HG03097 (cell line): ENCODE data around the gene CASP12.

Experiments used
- ATAC-seq: cut with Tn5 transposase; IDR thresholded peaks from one replicate; pipeline ENCODE4 v1.9.1; 2021; ENCODE audit not compliant: unreplicated experiment, low FRiP score

Gene CASP12

DNA sequence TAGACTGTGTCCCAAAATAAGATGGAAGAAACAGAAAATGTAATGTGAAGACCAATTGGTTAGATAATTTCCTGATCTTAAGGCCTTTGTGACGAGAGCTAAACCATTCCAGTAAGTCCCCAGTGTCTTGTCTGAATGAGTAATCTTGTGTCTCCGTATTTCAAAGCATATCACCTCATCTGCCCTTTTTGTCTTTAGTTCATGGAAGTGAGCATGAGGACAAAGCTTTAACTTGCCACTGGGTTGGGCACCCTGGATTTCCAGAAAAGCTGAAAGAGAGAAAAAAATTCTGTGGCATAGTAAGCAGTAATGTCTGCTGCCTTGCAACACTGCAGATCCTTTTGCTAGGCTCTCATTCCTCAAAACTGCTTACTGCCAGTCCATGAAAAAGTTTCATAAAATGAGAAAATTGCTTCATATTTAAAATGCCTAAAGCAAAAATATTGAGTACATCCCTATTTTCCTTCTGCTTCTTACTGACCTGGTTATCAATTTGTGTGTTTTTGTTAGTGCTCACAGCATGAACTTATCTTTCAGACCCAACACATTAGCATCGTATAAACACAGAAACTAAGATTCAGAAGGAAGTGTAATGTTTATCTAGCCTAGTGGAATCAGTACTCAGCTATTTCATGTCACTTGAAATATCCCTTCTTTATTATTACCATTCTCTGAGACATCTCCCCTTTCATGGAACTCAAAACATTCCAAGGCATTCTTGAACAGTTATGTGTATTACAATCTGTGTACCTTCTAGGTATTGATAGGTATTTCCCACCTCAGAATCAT, 5.3 kb downstream of the CASP12 start:
- no peak for ATAC-seq

DNA sequence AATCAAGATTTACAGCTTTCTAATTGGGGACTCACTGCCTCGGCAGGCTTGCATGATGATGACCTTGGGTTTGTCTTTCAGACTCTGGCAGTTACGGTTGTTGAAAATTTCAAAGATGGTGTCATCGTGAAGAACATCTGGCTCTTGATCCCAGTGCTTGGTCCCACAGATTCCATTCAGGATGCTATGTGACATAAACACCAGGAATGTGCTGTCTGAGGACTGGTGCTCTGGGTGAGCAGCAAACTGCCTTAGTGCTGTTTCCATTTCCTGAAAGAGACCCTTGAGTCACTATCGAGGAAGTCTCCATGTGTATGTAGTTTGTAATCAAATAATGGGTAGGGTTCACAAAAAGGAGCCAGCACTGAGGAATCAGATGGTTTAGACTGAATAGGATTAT, 7.1 kb downstream of the CASP12 start:
- ATAC-seq = no peak

DNA sequence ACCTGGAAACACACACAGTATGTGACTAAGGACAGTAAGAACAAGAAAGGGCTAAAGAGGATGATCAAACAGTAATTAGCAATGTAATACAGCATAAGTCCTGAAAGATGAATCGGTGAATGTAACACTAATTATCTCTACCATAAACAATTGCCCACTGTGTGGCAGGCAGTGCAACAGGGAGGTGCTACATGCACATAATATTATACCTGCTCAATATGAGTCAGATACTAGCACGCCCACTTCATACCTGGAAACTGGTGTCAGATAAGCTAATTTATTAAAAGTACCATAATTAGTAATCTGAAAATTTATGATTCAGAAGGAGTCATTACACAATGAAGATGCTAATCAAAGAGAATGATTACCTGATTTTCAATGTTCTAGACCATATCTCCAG, 14.9 kb downstream of the CASP12 start:
- no peak for ATAC-seq

DNA sequence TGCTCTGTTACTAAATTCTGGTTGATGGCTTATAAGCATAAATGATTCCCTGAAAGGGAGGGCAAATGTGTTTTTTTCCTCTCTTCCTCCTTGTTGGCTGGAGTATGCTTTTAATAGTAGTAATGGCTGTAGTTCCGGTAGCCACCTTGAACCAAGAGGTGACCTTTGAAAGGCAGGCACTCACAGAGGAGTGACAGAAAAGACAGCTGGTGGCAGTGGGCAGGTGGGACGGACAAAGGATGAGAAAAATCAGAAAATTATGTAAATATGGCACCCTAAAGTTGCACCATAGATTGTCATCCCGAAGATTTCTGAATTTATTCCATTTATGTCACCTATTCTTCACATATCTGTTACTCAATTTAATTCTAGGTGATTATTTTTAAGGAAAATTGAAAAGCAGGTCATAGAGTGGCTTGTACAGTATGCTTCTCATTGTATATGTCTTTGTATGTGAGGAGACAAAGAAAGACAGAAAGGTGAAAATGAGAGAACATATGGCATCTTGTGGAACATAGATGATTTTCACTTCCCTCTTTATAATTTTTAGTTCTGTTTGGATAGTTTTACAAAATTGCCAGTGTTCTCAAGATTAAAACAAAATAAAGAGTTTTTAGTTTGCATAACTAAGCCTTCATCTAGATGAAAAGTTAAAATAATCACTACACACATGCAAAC, 17.0 kb downstream of the CASP12 start:
- ATAC-seq = peak; percentile 47

DNA sequence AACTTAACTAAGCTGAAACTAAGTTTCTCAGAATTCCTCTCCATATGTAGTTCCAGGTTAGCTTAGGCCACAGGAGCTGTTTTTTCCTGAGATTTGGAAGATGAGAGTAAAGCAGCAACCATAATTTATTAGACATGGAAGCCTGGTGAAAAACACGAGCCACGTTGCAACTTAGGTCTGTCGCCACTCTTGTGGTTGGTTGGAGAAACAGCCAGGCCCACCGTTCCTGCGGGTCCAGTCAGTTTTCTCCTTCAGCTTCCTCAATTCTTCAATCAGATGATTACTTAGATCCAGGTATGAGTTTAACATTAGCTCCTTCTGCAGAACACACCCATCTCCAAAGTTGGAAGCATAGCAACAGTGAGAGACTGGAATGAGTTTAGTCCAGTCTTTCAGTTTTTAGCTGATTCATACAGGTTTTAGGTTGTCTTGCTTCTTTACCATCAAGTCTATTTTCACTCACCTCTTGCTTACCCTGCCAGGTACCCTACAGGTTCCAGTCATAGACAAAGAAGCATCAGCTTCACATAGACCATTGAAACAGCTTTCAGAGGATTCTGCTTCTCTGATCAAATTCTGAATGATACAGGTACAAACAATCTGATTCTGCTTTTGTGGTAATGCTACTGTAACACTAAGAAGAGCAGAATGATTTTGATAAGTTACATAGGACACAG, 18.6 kb downstream of the CASP12 start:
- no peak for ATAC-seq

DNA sequence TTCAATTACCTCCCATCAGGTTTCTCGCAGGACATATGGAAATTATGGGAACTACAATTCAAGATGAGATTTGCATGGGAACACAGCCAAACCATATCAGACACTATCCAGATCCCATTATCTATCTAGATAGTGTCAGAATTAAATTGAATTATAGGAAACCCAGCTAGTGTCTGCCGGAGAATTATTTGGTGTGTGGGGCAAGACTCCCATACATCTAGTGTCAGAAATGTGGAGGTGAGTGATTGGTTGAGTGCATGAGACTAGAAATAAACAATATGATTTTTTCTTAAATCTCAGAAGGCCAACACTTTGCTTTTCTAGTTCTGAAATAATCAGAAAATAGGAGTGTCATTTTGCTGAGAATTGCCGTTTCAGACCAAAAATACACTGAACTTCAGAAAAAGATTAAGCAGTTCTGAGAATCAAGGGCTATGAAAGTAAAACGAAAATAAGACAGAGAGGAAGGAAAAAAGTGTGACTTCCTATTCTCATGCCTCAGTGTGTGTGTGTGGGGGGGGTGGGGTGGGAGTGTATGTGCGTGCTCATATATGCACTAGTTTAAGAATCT, 21.3 kb downstream of the CASP12 start:
- no peak for ATAC-seq

DNA sequence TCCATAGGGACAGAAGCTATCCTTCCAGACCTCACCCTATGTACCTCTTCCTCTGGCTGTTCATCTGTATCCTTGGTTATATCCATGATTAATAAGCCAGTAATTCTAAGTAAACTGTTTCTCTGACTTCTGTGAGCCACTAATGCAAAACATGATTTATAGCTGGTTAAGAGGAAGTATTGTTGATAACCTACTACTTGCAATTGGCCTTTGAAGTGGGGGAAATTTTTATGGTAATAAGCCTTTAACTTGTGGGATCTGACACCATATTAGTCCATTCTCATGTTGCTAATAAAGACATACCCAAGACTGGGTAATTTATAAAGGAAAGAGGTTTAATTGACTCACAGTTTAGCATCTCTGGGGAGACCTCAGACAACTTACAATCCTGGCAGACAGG, 21.9 kb downstream of the CASP12 start:
- no peak for ATAC-seq

DNA sequence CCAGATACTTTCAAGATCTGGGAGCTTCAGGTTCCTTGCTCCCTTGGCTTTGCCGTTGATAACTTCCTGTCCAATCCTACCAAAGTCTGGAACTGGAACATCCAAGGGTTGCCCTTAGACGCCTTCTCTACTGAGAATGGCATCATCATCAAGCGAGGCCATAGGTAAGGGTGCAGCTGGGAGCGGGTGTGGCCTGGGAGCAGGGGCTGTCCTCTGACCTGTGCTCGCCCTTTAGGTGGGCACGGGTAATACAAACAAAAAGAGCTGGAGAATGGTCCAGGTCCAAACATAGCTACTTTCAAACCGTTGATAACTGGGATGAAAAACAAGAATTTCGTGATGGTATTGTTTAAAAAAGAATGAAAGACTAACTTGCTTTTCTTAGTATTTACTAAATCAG, 25.0 kb downstream of the CASP12 start:
- ATAC-seq = no peak

DNA sequence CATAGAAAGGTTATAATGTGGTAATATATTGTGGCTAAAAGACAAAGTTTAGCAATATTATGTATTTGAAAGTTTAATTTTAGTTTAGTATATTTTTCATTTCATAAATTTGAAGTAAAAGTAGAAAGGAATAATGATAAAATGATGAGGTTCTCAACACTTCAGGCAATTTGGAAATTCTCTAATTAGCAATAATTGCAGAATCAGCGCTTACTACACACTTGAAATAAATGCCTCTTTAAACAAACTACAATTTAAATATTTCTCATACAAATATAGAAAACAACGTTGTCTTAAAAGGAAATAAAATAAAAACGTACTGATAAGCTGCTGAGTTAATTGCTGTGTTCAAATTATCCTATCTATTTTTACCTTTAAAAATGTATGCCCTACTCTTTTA, 25.9 kb downstream of the CASP12 start:
- ATAC-seq = no peak

DNA sequence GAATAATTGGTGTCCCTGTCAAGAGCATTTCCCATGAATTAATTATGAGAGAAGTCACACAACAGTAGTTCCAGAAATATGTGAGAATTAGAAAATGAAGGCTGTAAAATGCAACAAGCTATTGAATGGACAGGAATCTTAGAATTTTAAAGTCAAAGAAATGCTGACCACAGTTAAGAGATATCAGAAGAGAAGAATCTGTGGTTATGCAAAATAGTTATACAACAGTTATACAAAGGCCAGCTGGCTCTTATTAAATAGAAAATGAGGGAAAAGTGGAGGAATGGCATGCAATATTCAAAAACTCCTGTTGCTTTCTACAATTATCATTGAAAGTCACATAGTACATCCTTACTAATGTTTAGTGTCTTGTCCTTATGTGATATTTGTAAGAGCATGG, 27.4 kb downstream of the CASP12 start:
- ATAC-seq = no peak

DNA sequence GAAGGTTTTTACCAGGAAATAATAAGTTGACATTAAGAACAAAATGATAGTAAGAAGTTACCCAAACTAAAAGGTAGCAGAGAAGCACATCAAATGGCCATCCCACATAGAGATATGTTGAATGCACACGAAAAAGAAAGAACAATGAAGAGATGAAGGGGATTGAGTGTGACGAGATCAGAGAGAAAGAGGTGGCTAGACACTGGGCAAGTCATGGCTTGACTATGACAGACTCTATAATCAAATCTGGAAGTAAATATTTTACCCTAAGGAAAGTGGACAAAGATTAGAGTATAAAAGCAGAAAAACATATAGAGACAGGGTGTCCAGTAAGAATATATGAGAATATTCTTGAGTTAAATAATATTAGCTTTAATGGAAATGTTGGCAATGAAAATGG, 31.4 kb downstream of the CASP12 start:
- ATAC-seq = no peak

DNA sequence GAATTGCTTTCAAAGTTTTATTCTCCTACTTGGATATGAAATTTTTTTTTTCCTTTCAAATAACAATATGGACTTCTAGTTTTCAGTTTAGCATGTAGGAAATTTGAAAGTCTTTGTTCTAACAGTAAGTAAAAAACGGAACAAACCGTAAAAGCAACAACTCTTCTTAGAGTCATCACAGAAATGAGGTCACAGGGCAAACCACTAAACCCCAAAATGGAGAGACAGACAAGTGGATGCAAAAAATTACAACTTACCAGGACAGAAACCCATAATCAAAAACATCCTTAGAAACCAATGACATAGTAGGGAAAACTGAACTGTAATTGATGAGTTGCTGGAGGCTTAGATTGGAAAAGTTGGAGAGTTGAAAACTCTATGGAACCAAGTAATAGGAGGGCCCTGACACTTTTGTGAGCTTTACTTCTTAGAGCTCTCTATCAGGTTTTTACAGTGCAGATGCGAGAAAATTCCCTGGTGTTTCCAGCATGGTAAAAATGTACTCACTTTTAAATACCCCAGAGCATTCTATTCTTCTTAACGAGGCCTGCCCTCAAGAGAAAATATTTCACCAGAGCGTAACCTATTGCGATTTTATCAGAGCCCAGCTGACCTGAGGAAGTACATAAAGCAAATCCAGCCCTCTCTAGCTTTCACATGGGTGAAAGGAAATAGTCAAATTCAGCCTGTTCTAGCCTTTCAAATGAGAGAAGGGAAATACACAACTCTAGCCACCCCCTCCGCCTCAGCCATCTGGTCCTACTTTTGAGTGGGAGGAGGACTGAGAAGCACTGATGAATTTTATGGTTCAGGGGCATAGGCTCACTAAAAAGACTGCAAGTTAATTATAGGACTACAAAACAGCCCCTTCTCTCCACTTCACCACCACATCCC, 39.1 kb downstream of the CASP12 start:
- ATAC-seq = no peak

DNA sequence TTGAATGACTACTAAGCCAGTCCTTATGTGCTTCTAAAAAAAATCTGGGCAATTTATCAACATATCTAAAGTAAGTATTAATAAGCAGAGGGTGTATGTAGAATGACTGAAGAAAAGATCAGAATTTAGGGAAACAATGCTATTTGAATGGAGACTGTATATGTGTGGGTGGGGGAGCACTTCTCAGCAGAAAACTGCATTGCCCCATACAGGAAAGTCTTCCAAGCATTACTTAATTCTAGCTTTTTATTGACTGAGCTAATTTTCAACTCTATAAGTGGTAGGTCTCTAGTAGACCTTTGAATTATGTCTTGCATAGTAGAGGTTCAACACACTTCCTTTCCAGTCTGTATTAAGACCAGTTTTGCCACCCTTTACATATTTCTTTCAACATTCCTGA, 41.7 kb downstream of the CASP12 start:
- no peak for ATAC-seq

DNA sequence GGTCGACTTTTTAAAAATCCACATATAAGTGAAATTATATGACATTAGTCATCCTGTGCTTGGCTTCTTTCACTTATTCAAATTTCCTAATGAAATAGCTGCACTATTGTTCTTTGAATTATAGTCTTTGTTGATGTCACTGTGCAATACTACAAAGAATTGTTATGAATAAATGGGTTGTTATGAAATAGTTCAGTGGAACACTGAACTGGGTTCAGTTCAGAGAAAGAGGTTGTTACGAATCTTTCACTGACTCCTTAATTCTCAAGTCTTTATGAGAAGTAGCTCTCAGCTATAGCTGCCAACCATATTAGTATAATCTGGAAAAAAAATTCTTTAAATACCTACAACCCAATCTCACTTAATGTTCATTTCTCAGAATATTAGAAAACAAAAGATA, 42.3 kb downstream of the CASP12 start:
- ATAC-seq = no peak

DNA sequence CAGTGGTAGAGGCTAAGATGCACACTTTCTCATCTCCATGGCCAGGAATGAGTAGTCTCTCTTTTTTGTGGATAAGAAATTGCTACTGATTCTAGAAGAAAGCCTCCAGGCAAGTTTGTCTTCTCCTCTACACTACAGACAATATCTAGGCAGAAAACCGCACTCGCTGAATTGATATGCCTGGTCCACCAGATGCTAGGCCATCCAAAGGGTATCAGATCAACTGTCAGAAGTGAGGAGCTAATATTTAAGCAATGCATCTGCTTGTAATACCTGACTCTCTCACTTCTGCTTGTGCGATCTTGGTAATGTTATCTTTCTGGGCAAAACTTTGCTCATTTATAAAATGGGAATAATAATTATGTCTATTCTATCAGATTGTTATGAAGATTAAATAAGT, 45.0 kb downstream of the CASP12 start:
- no peak for ATAC-seq

DNA sequence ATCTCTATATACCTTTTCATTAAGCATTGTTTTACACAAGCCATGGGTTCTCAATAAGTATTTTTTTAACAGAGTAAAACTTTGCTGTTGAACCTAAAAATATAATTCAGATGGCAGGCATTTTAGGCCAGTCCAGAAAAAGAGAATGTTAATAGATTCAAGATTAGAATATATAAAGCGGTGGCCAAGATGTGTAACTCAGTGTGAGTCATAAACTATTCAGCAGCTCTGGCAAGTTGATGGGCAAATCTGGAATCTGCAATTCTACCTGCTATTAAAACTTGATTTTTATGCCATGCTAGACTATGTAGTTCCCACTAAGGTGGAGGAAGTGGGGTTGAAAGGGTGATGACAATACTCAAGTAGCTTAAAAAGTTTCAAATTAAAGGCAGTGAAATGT, 45.4 kb downstream of the CASP12 start:
- ATAC-seq = no peak

DNA sequence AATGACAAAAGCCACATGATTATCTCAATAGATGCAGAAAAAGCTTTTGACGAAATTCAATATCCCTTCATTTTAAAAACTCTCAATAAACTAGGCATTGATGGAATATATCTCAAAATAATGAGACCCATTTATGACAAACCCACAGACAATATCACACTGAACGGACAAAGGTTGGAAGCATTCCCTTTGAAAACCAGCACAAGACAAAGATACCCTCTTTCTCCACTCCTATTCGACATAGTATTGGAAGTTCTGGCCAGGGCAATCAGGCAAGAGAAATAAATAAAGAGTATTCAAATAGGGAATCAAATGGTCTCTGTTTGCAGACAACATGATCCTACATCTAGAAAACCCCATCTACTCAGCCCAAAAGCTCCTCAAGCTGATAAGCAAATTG, 52.0 kb downstream of the CASP12 start:
- no peak for ATAC-seq

DNA sequence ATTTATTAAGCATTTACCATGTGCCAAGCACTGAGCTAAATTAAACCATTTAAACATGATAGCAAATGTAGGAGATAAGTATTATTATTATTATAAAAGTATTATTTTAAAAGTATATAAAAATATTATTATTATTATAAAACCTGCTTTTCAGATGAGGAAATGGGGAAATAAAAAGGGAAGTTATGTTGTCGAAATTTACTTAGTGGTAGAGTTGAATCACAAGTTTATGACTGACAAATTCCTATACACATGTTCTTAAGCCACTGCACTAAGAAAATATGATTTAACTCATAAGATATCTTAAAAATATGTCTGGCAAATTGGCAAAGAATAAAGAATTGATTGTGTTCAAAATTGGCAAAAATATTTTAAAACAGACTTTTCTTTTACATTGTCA, 53.8 kb downstream of the CASP12 start:
- no peak for ATAC-seq

DNA sequence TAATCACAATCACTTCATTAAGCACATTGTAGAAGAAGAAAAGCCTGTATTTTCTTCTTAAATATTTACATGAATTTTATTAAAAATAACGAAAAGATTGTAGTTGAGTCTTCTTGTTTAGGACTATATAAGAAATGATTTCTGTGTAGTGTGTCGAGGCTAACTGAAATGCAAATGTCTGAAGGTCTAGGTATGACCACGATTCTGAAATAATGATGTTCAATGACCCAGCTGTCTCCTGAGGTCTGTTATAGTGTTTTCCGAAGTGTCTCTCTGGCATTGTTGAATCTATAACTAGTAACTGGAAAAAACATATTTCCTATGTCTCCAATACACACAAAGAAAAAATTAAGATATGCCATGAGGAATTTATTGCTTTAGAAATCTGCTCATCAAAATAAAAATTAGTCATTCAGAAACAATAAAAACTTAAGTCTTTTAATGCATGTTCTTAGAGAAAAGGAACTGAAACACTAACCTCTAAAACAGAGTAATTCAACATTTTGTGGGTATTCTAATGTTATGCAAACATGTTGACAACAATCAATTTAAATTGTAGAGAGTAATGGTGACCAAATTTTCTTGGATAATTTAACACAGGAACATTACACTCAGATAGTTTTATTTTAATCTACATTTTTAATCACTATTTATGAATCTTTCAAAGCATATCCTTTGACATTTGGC, 55.0 kb downstream of the CASP12 start:
- no peak for ATAC-seq

DNA sequence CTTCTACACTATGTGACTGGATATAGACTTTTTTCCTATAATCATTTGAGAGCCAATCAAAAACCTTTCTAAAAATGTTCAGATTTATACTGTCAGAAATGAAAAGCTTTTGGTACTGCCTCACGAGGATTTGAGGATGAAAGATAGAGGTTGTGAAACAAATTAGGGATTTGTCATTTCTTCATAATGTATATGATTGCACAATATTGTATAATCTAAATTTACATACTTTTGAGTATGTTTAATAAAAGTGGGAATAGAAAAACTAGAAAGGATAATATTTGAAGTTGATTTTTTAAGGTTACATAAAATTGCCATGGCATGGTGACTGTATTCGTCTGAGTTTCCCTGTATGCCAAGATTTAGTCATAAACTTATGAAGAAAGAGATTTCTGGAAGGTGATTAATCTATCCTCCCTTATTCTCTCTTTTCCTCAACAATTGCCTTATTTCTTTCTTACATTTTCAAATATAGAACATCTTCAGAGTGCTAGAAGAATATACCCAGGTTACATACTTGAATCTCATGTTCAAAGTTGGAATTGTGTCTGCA, 56.2 kb downstream of the CASP12 start:
- no peak for ATAC-seq
